Activated T-cell treated with anti-CD3 and anti-CD28 coated beads for 48 hours (primary cell): Measurements from ENCODE around the gene R3HDM1.
"Not testable (repeated sequence)": the region's sequence is repeated elsewhere in the genome, so short reads cannot be mapped to it uniquely, and the experiment has no call there.

Source experiments
- DNase-seq: peaks from one replicate; pipeline ENCODE4 v3.0.0-alpha.2; 2020; ENCODE audit warnings: low read depth

Gene R3HDM1

DNA sequence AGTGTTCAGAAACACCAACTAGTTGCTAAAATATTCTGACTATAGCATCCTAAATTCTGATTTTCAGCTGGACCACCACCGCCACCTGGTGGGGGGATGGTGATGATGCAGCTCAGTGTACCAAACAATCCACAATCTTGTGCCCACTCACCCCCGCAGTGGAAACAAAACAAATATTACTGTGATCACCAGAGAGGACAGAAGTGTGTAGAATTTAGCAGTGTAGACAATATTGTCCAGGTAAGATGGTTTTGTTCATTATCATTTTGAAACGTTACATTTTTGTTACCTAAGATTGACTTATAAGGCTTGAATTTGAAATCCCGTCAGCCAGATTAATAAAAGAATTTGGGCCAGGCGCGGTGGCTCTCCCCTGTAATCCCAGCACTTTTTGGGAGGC lies 178.7 kb downstream of the R3HDM1 start:
- peak; percentile 64 for DNase-seq

DNA sequence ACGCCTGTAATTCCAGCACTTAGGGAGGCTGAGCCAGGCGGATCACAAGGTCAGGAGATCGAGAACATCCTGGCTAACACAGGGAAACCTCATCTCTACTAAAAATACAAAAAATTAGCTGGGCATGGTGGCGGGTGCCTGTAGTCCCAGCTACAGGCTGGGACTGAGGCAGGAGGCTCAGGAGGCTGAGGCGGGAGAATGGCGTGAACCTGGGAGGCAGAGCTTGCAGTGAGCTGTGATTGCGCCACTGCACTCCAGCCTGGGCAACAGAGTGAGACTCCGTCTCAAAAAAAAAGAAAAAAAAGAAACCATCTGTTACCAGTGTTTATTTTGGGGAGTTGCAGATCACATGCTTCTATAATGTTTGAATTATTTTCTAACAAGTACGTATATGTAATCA lies 183.8 kb downstream of the R3HDM1 start:
- DNase-seq = not testable (repeated sequence)

DNA sequence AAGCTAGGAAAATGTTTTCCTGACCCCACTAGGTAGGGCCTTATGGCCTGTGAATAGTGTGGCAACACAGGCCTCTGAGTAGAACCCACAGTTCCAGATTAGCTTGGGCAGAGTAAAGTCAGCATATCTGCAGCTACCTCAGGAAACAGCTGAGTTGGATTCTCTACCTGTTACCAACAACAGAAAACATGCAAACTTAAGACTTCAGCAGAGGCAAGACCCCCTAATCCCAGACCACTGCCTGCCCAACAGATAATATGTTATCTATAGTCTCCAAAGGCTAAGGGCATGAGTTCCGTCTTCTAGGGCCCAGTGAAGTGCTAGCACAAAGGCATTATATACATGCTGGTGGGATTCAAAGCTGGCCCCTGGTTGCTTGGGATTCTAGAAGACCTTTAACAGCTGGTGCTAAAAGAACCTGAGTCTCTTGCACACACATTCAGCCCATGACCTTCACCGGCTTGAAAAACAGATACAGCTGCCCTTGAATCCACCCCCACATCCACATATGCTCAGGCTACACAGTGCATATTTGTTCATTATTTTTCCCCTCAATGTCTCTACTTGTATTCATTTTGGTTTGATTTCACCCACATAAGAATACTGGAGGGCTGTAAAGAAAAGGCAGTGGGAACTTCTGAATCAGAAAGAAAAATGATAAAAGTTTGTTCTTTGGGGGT lies 196.9 kb downstream of the R3HDM1 start:
- no peak for DNase-seq

DNA sequence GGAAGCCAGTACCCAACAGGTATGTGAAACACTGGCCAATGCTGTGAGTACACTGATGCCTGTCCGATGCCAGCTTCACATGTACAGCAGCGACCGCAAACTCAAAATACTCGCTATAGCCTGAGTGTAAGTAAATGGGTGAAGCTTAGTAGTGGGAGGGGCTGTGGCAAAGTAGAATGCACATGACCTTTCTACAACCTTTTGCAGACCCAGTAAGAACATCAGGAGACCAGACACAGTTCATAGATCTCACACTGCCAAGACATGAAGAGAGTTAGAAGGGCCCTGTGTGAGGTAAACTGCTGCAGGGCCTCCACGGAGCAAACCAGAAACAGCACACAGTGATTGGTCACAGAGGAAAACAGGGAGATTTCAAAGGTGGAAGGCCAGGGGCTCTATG lies 201.3 kb downstream of the R3HDM1 start:
- no peak for DNase-seq

DNA sequence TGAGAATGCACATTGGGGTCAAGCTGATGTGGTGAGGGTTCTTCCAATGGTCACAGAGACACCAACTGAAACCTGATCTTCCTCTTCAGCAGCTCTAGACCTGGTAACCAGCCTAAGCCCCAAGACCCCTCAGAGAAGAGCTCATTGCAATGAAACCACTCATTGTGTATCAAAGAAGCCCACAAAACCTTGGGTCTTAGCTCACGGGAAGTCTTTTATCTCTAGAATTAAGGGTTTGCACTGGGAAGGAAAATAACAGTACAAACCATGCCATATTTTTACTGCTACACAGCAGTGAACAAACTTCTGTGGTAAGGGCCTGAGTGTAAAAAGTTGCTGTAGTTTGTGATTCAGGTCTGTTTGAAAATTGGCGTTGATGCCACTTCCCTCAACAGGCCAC lies 201.8 kb downstream of the R3HDM1 start:
- no peak for DNase-seq

DNA sequence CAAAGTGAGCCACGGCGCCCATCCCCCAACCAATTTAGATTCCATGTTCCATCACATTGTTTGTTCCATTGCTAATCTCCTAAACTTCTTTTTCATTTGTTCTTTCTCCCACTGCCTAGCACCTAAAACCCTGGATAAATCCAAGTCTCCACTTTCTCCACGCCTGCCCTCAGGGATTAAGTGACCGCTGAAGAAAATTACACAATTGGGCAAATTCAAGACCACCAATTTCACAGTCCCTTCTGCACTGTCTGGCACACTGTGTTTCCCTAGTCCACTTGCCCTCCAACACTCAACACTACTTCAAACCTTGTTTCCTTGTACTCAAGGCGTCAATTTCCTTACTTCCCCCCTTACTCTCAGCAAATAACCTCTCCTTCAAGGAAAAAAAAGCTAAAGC lies 205.3 kb downstream of the R3HDM1 start:
- no peak for DNase-seq

DNA sequence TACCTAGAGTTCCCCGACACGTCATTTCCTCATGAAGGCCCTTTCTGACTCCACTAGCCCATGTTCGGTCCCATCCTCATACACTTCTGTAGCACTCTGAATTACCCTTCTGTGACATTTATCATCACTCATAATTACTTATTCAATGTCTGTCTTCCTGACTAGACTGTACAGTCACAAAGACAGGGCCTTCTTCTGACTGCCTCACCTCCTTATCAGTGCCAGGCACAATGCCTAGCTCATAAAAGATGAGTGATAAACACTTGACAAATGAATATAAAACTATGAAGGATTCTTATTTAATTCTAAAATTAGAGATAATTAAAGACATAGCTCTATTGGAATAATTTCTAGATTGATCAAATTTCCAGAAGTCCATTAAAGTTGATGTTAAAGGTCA lies 208.9 kb downstream of the R3HDM1 start:
- no peak for DNase-seq

DNA sequence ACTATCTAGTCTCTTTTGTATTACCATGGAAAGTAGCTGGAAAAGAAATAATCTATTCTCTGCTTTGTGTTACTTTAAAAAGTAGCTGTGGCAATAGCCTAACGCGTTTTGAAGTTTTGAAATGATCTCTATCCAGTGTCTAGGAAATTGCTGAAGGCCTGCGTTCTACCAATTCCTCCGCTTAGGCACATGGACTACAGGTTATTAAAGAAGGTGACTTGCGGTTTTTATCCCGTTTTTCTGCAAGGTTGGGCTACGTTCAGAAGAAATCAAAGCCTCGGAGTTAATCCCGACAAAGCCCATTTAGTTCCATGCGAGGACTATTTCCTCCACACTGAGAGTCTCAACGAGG lies 209.7 kb downstream of the R3HDM1 start:
- no peak for DNase-seq

DNA sequence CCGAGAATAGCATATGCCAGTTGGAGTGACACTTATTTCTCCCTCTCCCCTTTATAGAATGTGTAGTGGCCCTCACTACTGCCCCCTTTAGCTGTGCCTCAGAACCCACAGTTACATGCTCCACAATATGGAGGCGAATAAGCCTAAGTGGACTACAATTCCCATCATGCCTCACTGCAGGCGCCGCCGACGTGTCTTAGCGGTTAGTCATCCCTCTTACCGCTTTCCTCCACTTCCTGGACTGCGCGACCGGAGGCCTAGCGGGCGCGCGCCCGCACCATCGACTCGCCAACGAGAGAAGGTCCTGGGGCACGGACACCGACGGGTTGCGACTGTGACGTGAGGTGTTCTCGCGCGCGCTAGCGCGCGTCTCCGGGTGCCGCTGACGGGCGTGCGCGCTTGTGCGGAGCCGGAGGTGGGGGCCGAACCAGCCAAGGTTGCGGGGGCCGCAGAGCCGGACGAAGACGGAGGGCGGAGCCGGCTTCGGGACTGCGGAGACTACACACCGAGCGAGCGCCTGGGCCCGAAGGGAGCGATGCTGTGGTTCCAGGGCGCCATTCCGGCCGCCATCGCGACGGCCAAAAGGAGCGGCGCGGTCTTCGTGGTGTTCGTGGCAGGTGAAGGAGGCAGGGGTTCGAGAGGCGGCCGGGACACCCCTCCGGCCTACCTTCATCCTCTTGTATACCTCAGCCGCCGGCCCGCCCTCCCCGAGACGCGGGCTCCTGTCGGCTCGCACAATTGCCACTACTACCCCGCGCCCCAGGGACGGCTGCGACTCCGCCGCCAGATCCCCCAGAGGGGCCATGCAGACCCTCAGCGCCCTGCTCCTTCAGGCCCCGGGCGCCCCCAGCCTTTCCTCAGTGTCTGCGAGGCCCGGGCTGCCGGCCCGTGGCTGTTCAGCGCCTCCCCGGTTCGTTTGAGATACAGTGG lies 210.4 kb downstream of the R3HDM1 start, which contains the start of gene UBXN4:
UBXN4 (plus strand) TSS at position 461 of the 930 bp plus-strand sequence; CDS start at position 536, 75 bp downstream.
- peak; percentile 97 for DNase-seq

DNA sequence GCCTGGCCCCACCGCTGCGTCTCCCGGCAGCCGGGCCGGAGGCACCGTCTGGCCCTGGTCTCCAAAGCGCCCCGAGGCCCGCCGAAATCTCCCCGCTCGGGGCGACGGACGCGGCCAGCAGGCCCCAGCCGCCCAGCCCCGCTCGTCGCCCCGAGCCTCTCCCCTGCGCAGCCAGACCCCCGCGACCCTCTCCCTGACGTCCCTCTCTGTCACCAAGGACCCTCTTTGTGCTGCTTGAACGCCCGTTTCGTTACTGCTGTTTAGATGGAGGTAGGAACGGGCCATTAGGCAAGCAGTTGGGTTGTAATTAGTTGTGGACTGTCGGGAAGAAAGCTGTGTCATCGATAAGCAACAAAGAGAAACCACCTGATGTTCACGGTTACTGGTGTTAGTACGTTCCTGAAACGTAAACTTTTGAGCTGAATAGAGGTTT lies 211.1 kb downstream of the R3HDM1 start:
- no peak for DNase-seq

DNA sequence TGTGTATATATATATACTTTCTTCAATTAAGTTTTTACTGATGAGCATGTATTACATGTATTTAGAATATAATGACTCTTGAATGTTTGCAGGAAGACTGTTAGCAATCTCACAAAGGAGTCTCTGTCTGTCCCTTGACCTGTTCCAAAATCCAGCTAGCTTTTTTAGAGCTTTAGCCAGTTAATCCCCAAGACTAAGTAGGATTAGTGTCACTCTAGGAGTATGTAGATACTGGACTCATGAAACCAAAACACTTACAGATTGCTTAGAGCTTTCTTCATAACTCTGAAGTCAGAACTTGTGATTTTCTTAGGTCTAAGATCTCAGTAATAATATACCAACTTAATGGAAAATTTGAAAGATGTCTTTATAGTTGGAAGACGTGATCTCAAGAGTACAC lies 212.6 kb downstream of the R3HDM1 start:
- no peak for DNase-seq

DNA sequence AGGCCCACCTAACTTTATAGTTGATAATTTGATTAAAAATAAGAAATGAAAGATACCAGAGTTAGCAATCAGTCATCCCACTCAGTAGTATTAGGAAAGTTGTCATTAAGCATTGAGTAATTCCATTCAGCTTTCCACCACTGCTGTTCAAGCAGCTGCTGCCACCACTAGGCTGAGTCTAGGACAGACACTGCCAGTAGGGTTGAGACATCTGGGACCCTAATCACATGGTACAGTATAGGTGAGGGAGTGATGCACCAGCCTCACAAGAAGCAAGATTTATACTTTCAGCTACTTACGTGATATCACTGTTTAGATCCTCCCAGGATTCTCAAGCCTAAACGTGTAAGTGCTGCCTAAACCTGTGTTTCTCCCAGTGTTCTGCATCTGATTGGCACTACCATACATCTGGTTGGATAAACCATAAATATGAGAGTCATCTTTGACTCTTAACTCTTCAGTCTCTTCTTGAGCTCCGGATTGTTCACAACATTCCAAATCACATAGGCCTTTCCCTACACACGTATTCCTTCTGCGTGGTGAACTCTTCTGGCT lies 213.6 kb downstream of the R3HDM1 start:
- peak; percentile 8 for DNase-seq

DNA sequence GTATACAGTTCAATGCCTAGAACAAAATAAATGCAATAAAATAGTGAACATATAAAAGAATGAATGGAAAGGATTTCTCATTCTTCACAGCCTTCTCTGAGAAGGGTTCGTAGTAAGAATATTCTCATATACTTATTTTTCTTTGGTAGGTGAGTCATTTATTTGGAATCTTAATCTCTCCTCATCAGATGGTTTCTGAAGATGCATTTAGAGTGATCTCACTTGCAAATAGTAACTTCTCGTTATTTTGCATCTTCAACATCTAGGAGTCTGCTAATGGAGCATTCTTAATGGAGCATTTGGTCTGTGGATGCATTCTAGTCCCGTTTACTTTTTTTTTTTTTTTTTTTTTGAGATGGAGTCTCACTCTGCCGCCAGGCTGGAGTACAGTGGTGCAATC lies 214.3 kb downstream of the R3HDM1 start:
- DNase-seq = no peak

DNA sequence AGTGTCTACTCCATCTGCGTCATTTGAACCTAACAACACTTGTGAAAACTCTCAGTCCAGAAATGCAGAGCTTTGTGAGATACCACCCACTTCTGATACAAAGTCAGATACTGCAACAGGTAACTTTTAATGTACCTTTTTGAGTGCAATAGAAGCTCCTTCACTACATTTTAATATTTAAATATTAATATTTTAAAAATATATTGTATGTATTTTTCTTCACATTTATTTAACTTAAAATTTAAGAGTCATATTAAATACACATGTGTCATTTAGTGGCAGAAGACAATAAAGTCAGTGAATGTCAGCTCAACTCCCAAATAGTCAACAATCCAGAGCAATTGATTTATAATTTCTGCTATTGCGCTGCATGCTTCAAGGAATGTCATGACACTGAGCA lies 224.3 kb downstream of the R3HDM1 start:
- no peak for DNase-seq

DNA sequence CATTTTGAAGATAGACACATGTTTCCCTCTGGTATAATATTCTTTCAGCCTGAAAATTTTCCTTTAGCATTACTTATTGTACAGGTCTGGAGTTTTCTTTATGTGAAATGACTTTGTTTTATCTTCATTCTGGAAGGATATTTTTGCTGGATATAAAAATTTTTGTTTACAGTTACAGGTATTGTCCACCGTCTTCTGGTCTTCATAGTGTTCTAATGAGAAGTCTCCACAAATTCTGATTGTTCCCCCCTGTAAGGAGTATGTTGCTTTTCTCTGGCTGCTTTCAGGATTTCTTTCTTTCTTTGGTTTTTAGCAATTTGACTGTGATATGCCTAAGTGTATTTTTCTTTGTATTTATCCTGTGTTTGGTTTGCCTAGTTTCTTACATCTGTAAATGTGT lies 225.4 kb downstream of the R3HDM1 start:
- DNase-seq = no peak

DNA sequence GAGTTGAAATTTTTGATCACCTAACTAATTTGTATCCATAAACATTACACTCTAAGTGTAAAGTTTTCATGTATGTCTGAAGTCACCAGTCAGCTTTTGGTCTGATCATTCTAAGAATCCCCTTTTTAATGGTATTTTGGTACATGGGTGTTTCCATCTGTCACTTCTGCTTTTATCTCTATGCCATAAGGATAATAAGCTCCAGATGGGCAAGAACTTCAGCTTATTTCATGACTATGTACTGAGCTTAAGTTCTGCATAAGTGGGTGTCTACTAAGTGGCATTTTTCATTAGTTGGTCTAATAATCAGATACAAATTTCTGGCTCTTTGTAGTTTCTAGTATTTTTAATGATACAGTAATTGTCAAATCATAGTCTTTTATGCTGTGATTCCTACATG lies 230.7 kb downstream of the R3HDM1 start:
- DNase-seq = no peak

DNA sequence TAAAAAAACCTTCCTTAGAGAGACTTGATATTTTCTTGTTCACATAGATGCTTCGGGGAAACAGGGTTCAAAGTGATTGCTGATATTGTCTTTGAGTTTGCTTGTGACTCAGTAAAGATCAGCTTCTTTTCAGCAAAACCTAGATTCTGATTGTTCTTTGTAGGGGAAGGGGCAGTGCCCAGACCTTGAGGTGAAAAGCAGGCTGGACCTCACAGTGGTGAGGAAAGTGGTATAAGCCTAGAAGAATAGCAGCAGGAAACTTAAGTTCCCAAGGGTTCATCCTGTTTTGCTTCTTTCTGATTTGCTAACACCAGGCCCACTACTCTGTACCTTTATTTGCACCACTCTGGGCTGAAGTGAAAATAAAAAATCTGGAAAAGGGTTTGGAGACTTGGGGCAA lies 231.2 kb downstream of the R3HDM1 start:
- no peak for DNase-seq

DNA sequence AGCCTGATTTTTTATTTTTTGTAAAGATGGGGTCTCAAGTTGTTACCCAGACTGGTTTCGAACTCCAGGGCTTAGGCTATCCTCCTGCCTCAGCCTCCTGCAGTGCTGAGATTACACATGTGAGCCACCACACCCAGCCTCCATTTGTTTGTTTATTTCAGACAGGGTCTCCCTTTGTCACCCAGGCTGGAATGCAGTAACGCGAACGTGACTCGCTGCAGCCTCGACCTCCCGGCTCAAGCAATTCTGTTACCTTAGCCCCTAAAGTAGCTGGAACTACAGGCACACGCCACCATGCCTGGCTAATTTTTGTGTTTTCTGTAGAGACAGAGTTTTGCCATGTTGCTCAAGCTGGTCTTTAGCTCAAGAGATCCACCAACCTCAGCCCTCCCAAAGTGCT lies 237.6 kb downstream of the R3HDM1 start:
- DNase-seq = no peak

DNA sequence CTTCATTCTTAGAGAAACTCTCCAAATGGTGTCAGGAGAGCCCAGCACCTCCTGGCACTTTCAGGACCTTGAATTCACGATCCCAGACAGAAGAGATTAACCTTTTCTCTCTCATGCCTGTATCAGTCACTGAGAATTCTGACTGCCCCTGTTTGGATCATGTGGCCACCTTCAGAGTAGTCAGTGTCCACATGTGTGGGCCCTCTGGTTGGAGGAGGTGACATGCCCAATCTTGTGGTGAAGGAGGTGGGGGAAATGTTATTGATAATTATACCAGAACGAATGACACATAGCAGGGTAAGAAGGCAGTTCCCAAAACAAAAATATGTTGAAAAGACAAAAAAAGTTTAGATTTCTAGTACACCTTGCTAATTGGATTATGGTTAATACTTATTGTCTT lies 242.0 kb downstream of the R3HDM1 start:
- DNase-seq = no peak

DNA sequence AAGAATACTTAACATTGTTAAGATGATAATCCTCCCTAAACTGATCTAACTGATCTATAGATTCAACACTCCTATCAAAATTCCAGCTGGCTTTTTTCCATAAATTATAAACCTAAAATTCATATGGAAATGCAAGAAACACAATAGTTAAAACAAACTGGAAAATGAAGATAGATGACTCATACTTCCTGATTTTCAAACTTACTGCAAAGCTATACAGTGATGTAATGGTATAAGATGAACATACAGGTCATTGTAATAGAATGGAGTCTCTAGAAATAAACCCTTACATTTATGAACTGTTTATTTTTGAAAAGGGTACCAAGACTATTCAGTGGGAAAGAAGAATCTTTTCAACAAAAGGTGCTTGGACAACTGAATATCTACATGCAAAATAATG lies 242.6 kb downstream of the R3HDM1 start:
- DNase-seq = no peak
